K562 (cell line): ENCODE data around the gene KPTN. TPM values are rescaled to one million over a fixed set of nuclear protein-coding genes. Genes with fewer than 3 reads are reported as not detected.

Experiments used
- CEBPG ChIP-seq, 3 experiments: fragments of 200-800 bp in 1 of 3; sonication (Bioruptor generic) in 1 of 3; sonication (generic) in 1 of 3; formaldehyde crosslinking in 1 of 3; IDR thresholded peaks in 2 of 3; conservative IDR thresholded peaks in 1 of 3; 2 replicates each; pipeline versions ENCODE4 v1.6.1 to v1.8.0; 2016 to 2022; ENCODE audit warnings: missing compliant biosample characterization in 2 of 3, missing genetic modification characterization in 2 of 3, mild to moderate bottlenecking in 1 of 3, missing genetic modification reagents in 1 of 3
- ETV6 ChIP-seq, 3 experiments: fragments of 150-350 bp in 1 of 3; sonication (generic) in 1 of 3; formaldehyde crosslinking in 1 of 3; IDR thresholded peaks; 2 replicates each; pipeline versions ENCODE4 v1.6.1 to v1.8.0; 2014 to 2022; ENCODE audit warnings: borderline replicate concordance in 2 of 3, low read depth in 2 of 3, antibody characterized with exemption in 1 of 3, low read length in 1 of 3, mild to moderate bottlenecking in 1 of 3, missing genetic modification reagents in 1 of 3
- FOXK1 ChIP-seq: sonication (generic); formaldehyde crosslinking; IDR thresholded peaks from 2 replicates; pipeline ENCODE4 v1.8.0; 2022; ENCODE audit warnings: missing genetic modification reagents, mild to moderate bottlenecking, borderline replicate concordance
- PRPF4 ChIP-seq: fragments of 200-400 bp; formaldehyde crosslinking; IDR thresholded peaks from one replicate; pipeline ENCODE4 v1.6.1; 2017; ENCODE audit warnings: low read length, low read depth, mild to moderate bottlenecking; ENCODE audit not compliant: insufficient read depth, poor library complexity, severe bottlenecking
- STAG1 ChIP-seq: sonication (generic); formaldehyde crosslinking; IDR thresholded peaks from 2 replicates; pipeline ENCODE4 v1.5.0; 2020; ENCODE audit warnings: missing genetic modification reagents, borderline replicate concordance
- TOE1 ChIP-seq, 2 experiments: fragments of 450-650 bp in 1 of 2; sonication (generic) in 1 of 2; formaldehyde crosslinking in 1 of 2; IDR thresholded peaks; 2 replicates each; pipeline versions ENCODE4 v1.7.1 to v1.8.0; 2016 to 2022; ENCODE audit warnings: borderline replicate concordance in 2 of 2, mild to moderate bottlenecking in 2 of 2, antibody characterized with exemption in 1 of 2, inconsistent platforms in 1 of 2, low read depth in 1 of 2, missing genetic modification reagents in 1 of 2, moderate library complexity in 1 of 2
- TSC22D4 ChIP-seq: fragments of 450-650 bp; IDR thresholded peaks from 2 replicates; pipeline ENCODE4 v1.6.1; 2016; ENCODE audit warnings: missing genetic modification characterization, missing biosample characterization, control low read depth
- YY1 ChIP-seq, 3 experiments: IDR thresholded peaks; 2 replicates each; pipeline ENCODE4 v1.6.1; 2011; ENCODE audit warnings: low read length in 2 of 3, mild to moderate bottlenecking in 2 of 3, moderate library complexity in 2 of 3, borderline replicate concordance in 1 of 3, control low read depth in 1 of 3, low read depth in 1 of 3; ENCODE audit not compliant: insufficient read depth in 3 of 3, insufficient replicate concordance in 2 of 3, control insufficient read depth in 1 of 3, insufficient read length in 1 of 3; ENCODE audit errors: extremely low read depth in 1 of 3
- ZNF766 ChIP-seq: fragments of 200-800 bp; sonication (Bioruptor generic); conservative IDR thresholded peaks from 2 replicates; pipeline ENCODE4 v1.6.1; 2016; ENCODE audit warnings: missing genetic modification characterization, missing compliant biosample characterization
- polyA plus RNA-seq, 8 experiments: library from polyadenylated mRNA; depleted of rRNA in 4 of 8; stranded (reverse) in 5 of 8; unstranded in 3 of 8; fragments of >200 nt; fragmentation: Nextera tagmentation in 2 of 8; fragmentation: Illumina TruSeq in 1 of 8; extraction: Ambion mirVana in 2 of 8; extraction: Trizol in 1 of 8; gene quantifications; 2 replicates each; pipeline versions ENCODE4 v1.2.1 to v1.2.3, GENCODE V29; 2011 to 2014; ENCODE audit warnings: inconsistent platforms in 1 of 8, missing spikeins in 1 of 8
- total RNA-seq, 7 experiments: library from RNA; depleted of rRNA in 6 of 7; stranded (reverse); fragments of >200 nt in 6 of 7; fragmentation: Illumina TruSeq in 2 of 7; extraction: Trizol in 2 of 7; gene quantifications; 2 replicates each; pipeline versions ENCODE4 v1.2.1 to v1.2.3, GENCODE V29; 2011 to 2021; ENCODE audit warnings: low replicate concordance in 1 of 7

The KPTN gene
- total and polyA plus RNA-seq, 9 of the 15 experiments (the other 6 are each of a cell fraction or from before 2014, with no cell fraction given): 0.56 to 18.2 (median 8.5) TPM

GRCh38 chr19:47514151-47514868, 30.3 kb upstream of the KPTN start (continued):
- no peak for TF ChIP-seq STAG1
- no peak for TF ChIP-seq PRPF4
- peak in 1 of 3 experiments; percentile 6 for TF ChIP-seq YY1 (IDR thresholded peaks at IDR 0.05; ENCODE audit: borderline replicate concordance in 1 of 3, control insufficient read depth in 1 of 3, extremely low read depth in 1 of 3, insufficient read depth in 3 of 3, insufficient read length in 1 of 3, insufficient replicate concordance in 2 of 3, low read depth in 1 of 3, low read length in 2 of 3)
- no peak for TF ChIP-seq TOE1 (IDR thresholded peaks at IDR 0.05; ENCODE audit: borderline replicate concordance)
- 0 out of 2 replicates have a peak, but pooled peaks have one; percentile 58 for TF ChIP-seq TOE1 (CRISPR knock-in tag; IDR thresholded peaks at IDR 0.05; ENCODE audit: borderline replicate concordance, low read depth)
- TF ChIP-seq FOXK1 (CRISPR knock-in tag): peak; percentile 87; the same call in 1 of the 2 replicates
- no peak for TF ChIP-seq ETV6 (IDR thresholded peaks at IDR 0.05; ENCODE audit: borderline replicate concordance in 1 of 2, low read depth in 2 of 2, low read length in 1 of 2)
- peak; percentile 80 for TF ChIP-seq ETV6 (CRISPR knock-in tag; IDR thresholded peaks at IDR 0.05; ENCODE audit: borderline replicate concordance)
- no peak for TF ChIP-seq ZNF766 (CRISPR knock-in tag)
- peak; percentile 36; the same call in 1 of the 2 replicates for TF ChIP-seq CEBPG (CRISPR knock-in tag; IDR thresholded peaks at IDR 0.05)
- no peak for TF ChIP-seq CEBPG (tag; conservative IDR thresholded peaks at IDR 0.05 in 1 of 2, IDR thresholded peaks at IDR 0.05 in 1 of 2)
- no peak for TF ChIP-seq TSC22D4 (tag)
